ENCODE measurements around the gene HYAL4.
"Not testable (repeated sequence)": the region's sequence is repeated elsewhere in the genome, so short reads cannot be mapped to it uniquely, and the experiment has no call there.

Gene HYAL4

GRCh38 chr7:123805287-123805686 is 39.7 kb upstream of the HYAL4 start:
- TF ChIP-seq SP1 (IDR thresholded peaks at IDR 0.05) (no peak), LEF1 (IDR thresholded peaks at IDR 0.05; ENCODE audit: borderline replicate concordance) (no peak), ARNT (IDR thresholded peaks at IDR 0.05) (no peak), TARDBP (IDR thresholded peaks at IDR 0.05) (no peak), FOXA1 (IDR thresholded peaks at IDR 0.05) (no peak), FOXM1 (IDR thresholded peaks at IDR 0.05; ENCODE audit: borderline replicate concordance) (no peak), HDGF (IDR thresholded peaks at IDR 0.05; ENCODE audit: borderline replicate concordance) (no peak), ZNF384 (IDR thresholded peaks at IDR 0.05) (no peak)
- CTCF ChIA-PET: no interaction called here
- POLR2A ChIA-PET: no interaction called here
- DNase-seq (ENCODE audit: extremely low spot score): no peak

- CTCF ChIA-PET: no interaction called here
- TF ChIP-seq ELF4 (IDR thresholded peaks at IDR 0.05): no peak
- no peak for TF ChIP-seq FOXA1 (IDR thresholded peaks at IDR 0.05)
- no peak for TF ChIP-seq SP1 (IDR thresholded peaks at IDR 0.05)
- no peak for TF ChIP-seq CTBP1 (IDR thresholded peaks at IDR 0.05; ENCODE audit: borderline replicate concordance)
- TF ChIP-seq SUZ12 (IDR thresholded peaks at IDR 0.05): no peak
- TF ChIP-seq NFRKB (IDR thresholded peaks at IDR 0.05): no peak
- TF ChIP-seq HDGF (IDR thresholded peaks at IDR 0.05; ENCODE audit: borderline replicate concordance): no peak
- no peak for TF ChIP-seq FOXK2 (IDR thresholded peaks at IDR 0.05)
- TF ChIP-seq LEF1 (IDR thresholded peaks at IDR 0.05; ENCODE audit: borderline replicate concordance): no peak
- no peak for TF ChIP-seq BHLHE40 (IDR thresholded peaks at IDR 0.05; ENCODE audit: borderline replicate concordance)
- TF ChIP-seq FOXM1 (IDR thresholded peaks at IDR 0.05; ENCODE audit: borderline replicate concordance): no peak
- DNase-seq (ENCODE audit: extremely low spot score): no peak
- POLR2A ChIA-PET: no interaction called here
Observed at GRCh38 chr7:123809471-123809870, 35.5 kb upstream of the HYAL4 start.

- POLR2A ChIA-PET: no interaction called here
- DNase-seq (ENCODE audit: extremely low spot score): no peak
Observed at GRCh38 chr7:123811056-123811455, 33.9 kb upstream of the HYAL4 start.

GRCh38 chr7:123816916-123817315 is 28.1 kb upstream of the HYAL4 start:
- POLR2A ChIA-PET: no interaction called here
- DNase-seq (ENCODE audit: extremely low spot score): no peak
- CTCF ChIA-PET: no interaction called here
- no peak for TF ChIP-seq L3MBTL2 (conservative IDR thresholded peaks at IDR 0.05)
- TF ChIP-seq SP1 (IDR thresholded peaks at IDR 0.05): no peak
- TF ChIP-seq ELF4 (IDR thresholded peaks at IDR 0.05): no peak
- TF ChIP-seq CTBP1 (IDR thresholded peaks at IDR 0.05; ENCODE audit: borderline replicate concordance): no peak

More at GRCh38 chr7:123811056-123811455, 33.9 kb upstream of the HYAL4 start:
- TF ChIP-seq CTBP1 (IDR thresholded peaks at IDR 0.05; ENCODE audit: borderline replicate concordance) (no peak), SUZ12 (IDR thresholded peaks at IDR 0.05) (no peak), LEF1 (IDR thresholded peaks at IDR 0.05; ENCODE audit: borderline replicate concordance) (no peak), FOXK2 (IDR thresholded peaks at IDR 0.05) (no peak), ZNF384 (IDR thresholded peaks at IDR 0.05) (no peak), HDGF (IDR thresholded peaks at IDR 0.05; ENCODE audit: borderline replicate concordance) (no peak), BHLHE40 (IDR thresholded peaks at IDR 0.05; ENCODE audit: borderline replicate concordance) (no peak), NFRKB (IDR thresholded peaks at IDR 0.05) (no peak), FOXM1 (IDR thresholded peaks at IDR 0.05; ENCODE audit: borderline replicate concordance) (no peak), PKNOX1 (IDR thresholded peaks at IDR 0.05) (no peak), L3MBTL2 (conservative IDR thresholded peaks at IDR 0.05) (no peak), TARDBP (IDR thresholded peaks at IDR 0.05) (no peak), FOXA1 (IDR thresholded peaks at IDR 0.05) (no peak), ELF4 (IDR thresholded peaks at IDR 0.05) (no peak), ARNT (IDR thresholded peaks at IDR 0.05) (no peak), SP1 (IDR thresholded peaks at IDR 0.05) (no peak)
- CTCF ChIA-PET: no interaction called here

- TF ChIP-seq FOXK2 (IDR thresholded peaks at IDR 0.05) (no peak), PKNOX1 (IDR thresholded peaks at IDR 0.05) (no peak), ZNF384 (IDR thresholded peaks at IDR 0.05) (no peak), SUZ12 (IDR thresholded peaks at IDR 0.05) (no peak), HDGF (IDR thresholded peaks at IDR 0.05; ENCODE audit: borderline replicate concordance) (no peak)
- CTCF ChIA-PET: no interaction called here
- DNase-seq (ENCODE audit: extremely low spot score): no peak
- POLR2A ChIA-PET: no interaction called here
Observed at GRCh38 chr7:123819001-123819400, 26.0 kb upstream of the HYAL4 start.

GRCh38 chr7:123819795-123820194 is 25.2 kb upstream of the HYAL4 start:
- DNase-seq (ENCODE audit: extremely low spot score); POLR2A ChIA-PET; CTCF ChIA-PET: not testable (repeated sequence)

GRCh38 chr7:123820864-123821263 is 24.1 kb upstream of the HYAL4 start:
- DNase-seq (ENCODE audit: extremely low spot score): no peak

More at GRCh38 chr7:123820864-123821263, 24.1 kb upstream of the HYAL4 start:
- TF ChIP-seq L3MBTL2 (conservative IDR thresholded peaks at IDR 0.05) (no peak), ARNT (IDR thresholded peaks at IDR 0.05) (no peak), SP1 (IDR thresholded peaks at IDR 0.05) (no peak), FOXM1 (IDR thresholded peaks at IDR 0.05; ENCODE audit: borderline replicate concordance) (no peak), BHLHE40 (IDR thresholded peaks at IDR 0.05; ENCODE audit: borderline replicate concordance) (no peak), FOXA1 (IDR thresholded peaks at IDR 0.05) (no peak), CTBP1 (IDR thresholded peaks at IDR 0.05; ENCODE audit: borderline replicate concordance) (no peak), PKNOX1 (IDR thresholded peaks at IDR 0.05) (no peak), LEF1 (IDR thresholded peaks at IDR 0.05; ENCODE audit: borderline replicate concordance) (no peak)
- ChIA-PET CTCF (no interaction called here), POLR2A (no interaction called here)

All from HEK293T (cell line).